Ishikawa (cell line): ENCODE results near the gene PCDH1.

Source experiments
- CEBPB ChIP-seq: IDR thresholded peaks from 2 replicates; pipeline ENCODE4 v1.6.1; 2012
- CREB1 ChIP-seq: IDR thresholded peaks from 2 replicates; pipeline ENCODE4 v1.6.1; 2012; ENCODE audit warnings: low read depth
- EGR1 ChIP-seq: IDR thresholded peaks from 2 replicates; pipeline ENCODE4 v1.6.1; 2012
- EP300 ChIP-seq: IDR thresholded peaks from 2 replicates; pipeline ENCODE4 v1.6.1; 2012; ENCODE audit warnings: borderline replicate concordance
- FOXM1 ChIP-seq: IDR thresholded peaks from 2 replicates; pipeline ENCODE4 v1.6.1; 2012; ENCODE audit warnings: low read depth, borderline replicate concordance
- NFIC ChIP-seq: IDR thresholded peaks from 2 replicates; pipeline ENCODE4 v1.6.1; 2012
- RAD21 ChIP-seq: IDR thresholded peaks from 2 replicates; pipeline ENCODE4 v1.6.1; 2012; ENCODE audit warnings: low read depth
- TAF1 ChIP-seq: IDR thresholded peaks from 2 replicates; pipeline ENCODE4 v1.6.1; 2012; ENCODE audit warnings: low read depth, mild to moderate bottlenecking
- TCF12 ChIP-seq: IDR thresholded peaks from 2 replicates; pipeline ENCODE4 v1.6.1; 2012; ENCODE audit warnings: low read depth
- TEAD4 ChIP-seq: IDR thresholded peaks from 2 replicates; pipeline ENCODE4 v1.6.1; 2012
- YY1 ChIP-seq: IDR thresholded peaks from 2 replicates; pipeline ENCODE4 v1.6.1; 2012; ENCODE audit warnings: low read depth
- ZBTB7A ChIP-seq: IDR thresholded peaks from 2 replicates; pipeline ENCODE4 v1.6.1; 2012; ENCODE audit warnings: low read depth
- TF ChIP-seq, protein P1 (sequence below): IDR thresholded peaks from 2 replicates; pipeline ENCODE4 v1.6.1; 2012
- TF ChIP-seq, protein P2 (sequence below): IDR thresholded peaks from 2 replicates; pipeline ENCODE4 v1.6.1; 2012; ENCODE audit warnings: low read depth, mild to moderate bottlenecking
- TF ChIP-seq, protein P3 (sequence below): IDR thresholded peaks from 2 replicates; pipeline ENCODE4 v1.6.1; 2012

The PCDH1 gene

DNA sequence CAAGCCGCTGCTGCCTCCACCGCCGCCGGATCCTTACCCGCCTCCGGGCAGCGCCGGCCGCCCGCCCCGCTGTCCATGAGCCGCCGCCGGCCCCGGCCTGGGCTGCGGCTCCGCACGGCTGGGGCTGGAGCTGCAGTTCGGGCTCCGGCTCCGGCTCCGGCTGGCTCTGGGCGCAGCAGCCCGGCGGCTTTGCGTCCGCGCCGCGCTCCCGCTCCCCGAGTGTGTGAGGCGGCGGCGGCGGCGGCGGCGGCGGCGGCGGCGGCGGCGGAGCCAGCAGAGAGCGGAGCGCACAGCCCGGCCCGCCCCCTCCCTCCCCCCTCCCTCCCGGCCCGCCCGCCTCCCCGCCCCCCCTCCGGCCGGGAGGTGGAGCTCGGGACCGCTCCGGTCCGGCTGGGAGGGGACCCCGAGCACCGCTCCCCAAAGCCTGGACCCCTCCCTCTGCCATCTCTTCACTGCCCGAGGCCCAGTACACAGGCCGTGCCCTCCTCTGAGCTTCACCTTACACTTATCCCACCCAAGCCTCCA lies at the start of gene PCDH1:
TSS of gene PCDH1 (minus strand) at position 225 of the 525 bp plus-strand sequence. CDS start at position 77, 148 bp downstream.
- TF ChIP-seq, protein P1, sequence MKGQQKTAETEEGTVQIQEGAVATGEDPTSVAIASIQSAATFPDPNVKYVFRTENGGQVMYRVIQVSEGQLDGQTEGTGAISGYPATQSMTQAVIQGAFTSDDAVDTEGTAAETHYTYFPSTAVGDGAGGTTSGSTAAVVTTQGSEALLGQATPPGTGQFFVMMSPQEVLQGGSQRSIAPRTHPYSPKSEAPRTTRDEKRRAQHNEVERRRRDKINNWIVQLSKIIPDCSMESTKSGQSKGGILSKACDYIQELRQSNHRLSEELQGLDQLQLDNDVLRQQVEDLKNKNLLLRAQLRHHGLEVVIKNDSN = no peak
- 0 out of 2 replicates have a peak, but pooled peaks have one; percentile 7 for TF ChIP-seq EP300

DNA sequence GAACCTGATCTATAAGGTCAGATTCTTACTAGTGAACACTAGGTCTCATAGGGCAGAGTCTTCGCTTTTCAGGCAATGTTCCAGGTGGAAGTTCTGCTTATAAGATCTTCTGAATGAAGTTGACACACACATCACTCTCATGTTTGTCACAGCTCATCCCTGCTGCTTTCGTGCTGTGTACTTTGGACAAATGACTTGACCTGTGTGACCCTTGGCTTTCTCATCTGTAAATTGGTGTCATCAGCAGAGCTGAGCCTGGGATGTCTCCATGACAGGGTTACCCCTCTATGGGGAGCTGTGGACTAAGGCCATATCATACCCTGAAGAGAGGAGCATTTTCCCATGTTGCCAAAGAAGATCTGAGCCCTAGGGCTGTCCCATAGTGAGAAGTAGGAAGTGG lies 48.2 kb upstream of the PCDH1 start:
- TF ChIP-seq, protein P2, sequence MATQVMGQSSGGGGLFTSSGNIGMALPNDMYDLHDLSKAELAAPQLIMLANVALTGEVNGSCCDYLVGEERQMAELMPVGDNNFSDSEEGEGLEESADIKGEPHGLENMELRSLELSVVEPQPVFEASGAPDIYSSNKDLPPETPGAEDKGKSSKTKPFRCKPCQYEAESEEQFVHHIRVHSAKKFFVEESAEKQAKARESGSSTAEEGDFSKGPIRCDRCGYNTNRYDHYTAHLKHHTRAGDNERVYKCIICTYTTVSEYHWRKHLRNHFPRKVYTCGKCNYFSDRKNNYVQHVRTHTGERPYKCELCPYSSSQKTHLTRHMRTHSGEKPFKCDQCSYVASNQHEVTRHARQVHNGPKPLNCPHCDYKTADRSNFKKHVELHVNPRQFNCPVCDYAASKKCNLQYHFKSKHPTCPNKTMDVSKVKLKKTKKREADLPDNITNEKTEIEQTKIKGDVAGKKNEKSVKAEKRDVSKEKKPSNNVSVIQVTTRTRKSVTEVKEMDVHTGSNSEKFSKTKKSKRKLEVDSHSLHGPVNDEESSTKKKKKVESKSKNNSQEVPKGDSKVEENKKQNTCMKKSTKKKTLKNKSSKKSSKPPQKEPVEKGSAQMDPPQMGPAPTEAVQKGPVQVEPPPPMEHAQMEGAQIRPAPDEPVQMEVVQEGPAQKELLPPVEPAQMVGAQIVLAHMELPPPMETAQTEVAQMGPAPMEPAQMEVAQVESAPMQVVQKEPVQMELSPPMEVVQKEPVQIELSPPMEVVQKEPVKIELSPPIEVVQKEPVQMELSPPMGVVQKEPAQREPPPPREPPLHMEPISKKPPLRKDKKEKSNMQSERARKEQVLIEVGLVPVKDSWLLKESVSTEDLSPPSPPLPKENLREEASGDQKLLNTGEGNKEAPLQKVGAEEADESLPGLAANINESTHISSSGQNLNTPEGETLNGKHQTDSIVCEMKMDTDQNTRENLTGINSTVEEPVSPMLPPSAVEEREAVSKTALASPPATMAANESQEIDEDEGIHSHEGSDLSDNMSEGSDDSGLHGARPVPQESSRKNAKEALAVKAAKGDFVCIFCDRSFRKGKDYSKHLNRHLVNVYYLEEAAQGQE = no peak
- no peak for TF ChIP-seq EP300
- TF ChIP-seq YY1 = no peak
- no peak for TF ChIP-seq TAF1
- TF ChIP-seq NFIC = no peak
- TF ChIP-seq, protein P1 = no peak
- no peak for TF ChIP-seq CEBPB
- no peak for TF ChIP-seq RAD21
- TF ChIP-seq TEAD4 = no peak

DNA sequence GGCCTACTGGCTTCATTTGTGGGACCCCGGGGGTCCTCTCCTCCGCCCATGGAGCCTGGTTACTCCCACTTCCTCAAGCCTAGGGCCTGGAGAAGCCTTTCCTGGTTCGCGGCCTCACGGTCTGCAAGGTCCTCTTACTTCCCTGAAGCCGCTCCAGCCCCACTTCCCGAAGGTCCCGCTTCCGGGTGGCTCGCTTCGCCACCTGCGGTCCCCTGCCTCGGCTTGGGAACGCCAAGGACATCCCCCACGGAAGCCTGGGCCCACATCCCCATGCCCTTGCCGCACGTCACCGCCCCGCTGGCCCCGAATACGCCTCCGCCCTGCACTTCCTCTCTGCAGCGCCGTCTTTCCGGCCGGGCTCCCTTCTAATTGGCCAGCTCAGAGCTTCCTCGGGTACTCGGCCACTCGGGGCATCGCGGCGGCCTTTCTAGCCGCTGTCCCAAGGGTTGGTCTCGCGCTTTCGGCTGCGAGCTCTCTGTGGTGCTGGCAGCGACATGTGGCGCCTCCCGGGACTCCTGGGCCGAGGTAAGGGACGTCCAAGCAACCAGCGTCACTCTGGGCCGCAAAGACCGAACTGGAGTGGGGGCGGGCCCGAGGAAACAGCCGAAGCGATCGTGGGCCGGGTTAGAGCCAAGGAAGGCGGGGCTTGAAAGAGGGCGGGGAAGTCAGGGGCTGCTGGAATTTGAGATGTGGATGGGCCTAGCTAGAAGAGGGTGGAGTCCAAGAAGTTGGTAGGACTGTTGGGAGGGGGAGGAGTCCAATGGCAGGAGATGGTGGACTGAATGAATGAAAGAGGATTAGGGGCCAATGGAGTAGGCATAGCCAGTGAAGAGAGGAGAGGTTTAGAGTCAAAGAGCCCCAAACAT lies 45.5 kb upstream of the PCDH1 start, which contains the start of gene DELE1:
TSS of gene DELE1 (plus strand) at position 424 of the 866 bp plus-strand sequence. CDS start at position 495, 71 bp downstream.
- TF ChIP-seq EP300 = peak; percentile 9; the same call in 1 of the 2 replicates
- TF ChIP-seq YY1 = peak; percentile 36; the same call in 1 of the 2 replicates
- peak; percentile 40; the same call in 1 of the 2 replicates for TF ChIP-seq NFIC
- TF ChIP-seq, protein P3, sequence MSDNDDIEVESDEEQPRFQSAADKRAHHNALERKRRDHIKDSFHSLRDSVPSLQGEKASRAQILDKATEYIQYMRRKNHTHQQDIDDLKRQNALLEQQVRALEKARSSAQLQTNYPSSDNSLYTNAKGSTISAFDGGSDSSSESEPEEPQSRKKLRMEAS = peak; percentile 66; the same call in 1 of the 2 replicates
- peak; percentile 81; the same call in 1 of the 2 replicates for TF ChIP-seq TAF1
- peak; percentile 52; the same call in 1 of the 2 replicates for TF ChIP-seq TCF12
- peak; percentile 41; the same call in 1 of the 2 replicates for TF ChIP-seq ZBTB7A
- no peak for TF ChIP-seq CEBPB
- TF ChIP-seq TEAD4 = peak; percentile 64
- 0 out of 2 replicates have a peak, but pooled peaks have one; percentile 34 for TF ChIP-seq CREB1
- TF ChIP-seq, protein P1 = 0 out of 2 replicates have a peak, but pooled peaks have one; percentile 2
- TF ChIP-seq RAD21 = no peak
- TF ChIP-seq, protein P2 = peak; percentile 24; the same call in 1 of the 2 replicates
- no peak for TF ChIP-seq FOXM1
- no peak for TF ChIP-seq EGR1

DNA sequence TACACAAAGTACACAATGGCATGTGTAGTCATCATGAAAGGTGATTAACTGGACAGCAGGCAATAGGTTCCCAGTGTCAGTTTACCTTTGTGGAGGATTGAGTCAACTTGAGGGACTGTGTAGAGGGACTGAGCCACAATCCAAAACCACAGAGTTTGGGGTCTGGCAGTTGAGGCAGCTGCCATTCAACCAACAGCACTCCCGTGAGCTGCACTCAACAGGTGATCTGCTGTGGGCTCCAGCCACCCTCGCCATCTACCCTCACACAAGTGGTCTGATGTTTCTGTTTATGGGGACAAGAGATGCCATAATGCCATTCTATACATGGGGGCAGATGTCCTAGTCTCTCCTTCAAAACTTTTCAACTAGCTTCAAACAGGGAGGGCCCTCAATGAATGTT lies 42.6 kb upstream of the PCDH1 start:
- no peak for TF ChIP-seq FOXM1
- no peak for TF ChIP-seq TAF1
- TF ChIP-seq EP300 = no peak
- TF ChIP-seq EGR1 = no peak
- no peak for TF ChIP-seq RAD21
- no peak for TF ChIP-seq NFIC
- no peak for TF ChIP-seq YY1
- TF ChIP-seq TEAD4 = no peak
- TF ChIP-seq, protein P1 = no peak
- TF ChIP-seq CEBPB = no peak
- TF ChIP-seq CREB1 = no peak
- TF ChIP-seq, protein P2 = no peak
- no peak for TF ChIP-seq ZBTB7A
